Transverse colon (tissue), 4 donors: ENCODE data around the gene SPSB3. TPM values are rescaled to one million over a fixed set of nuclear protein-coding genes. Genes with fewer than 3 reads are reported as not detected.

Experiments used
- DNase-seq: peaks from one replicate; pipeline ENCODE4 v3.0.0-alpha.2; 2019
- H3K27ac ChIP-seq, 4 donors: fragments of 200-600 bp; sonication (generic); 2 replicates each; pipeline ENCODE4 v1.5.1; 2016 to 2018; ENCODE audit warnings: inconsistent platforms in 4 of 4
- H3K27me3 ChIP-seq: fragments of 200-600 bp; sonication (generic); 2 replicates; pipeline ENCODE4 v1.5.1; 2017; ENCODE audit warnings: inconsistent platforms
- H3K36me3 ChIP-seq, 4 donors: fragments of 200-600 bp; sonication (generic); 2 replicates each; pipeline ENCODE4 v1.5.1; 2017 to 2019; ENCODE audit warnings: inconsistent platforms in 4 of 4
- H3K4me1 ChIP-seq, 4 donors: fragments of 200-600 bp; sonication (generic); 2 replicates each; pipeline ENCODE4 v1.5.1; 2017 to 2020; ENCODE audit warnings: inconsistent platforms in 4 of 4
- H3K4me3 ChIP-seq, 4 donors: fragments of 200-600 bp; sonication (generic); 1 replicate in 1 of 4; 2 replicates in 3 of 4; pipeline versions ENCODE4 v1.5.1 to v1.6.1; 2017 to 2019; ENCODE audit warnings: inconsistent platforms in 4 of 4
- H3K9me3 ChIP-seq, 2 donors: fragments of 200-600 bp; sonication (generic); 2 replicates each; pipeline ENCODE4 v1.5.1; 2017 to 2019; ENCODE audit warnings: inconsistent platforms in 2 of 2
- EP300 ChIP-seq: sonication (generic); formaldehyde crosslinking; IDR thresholded peaks from one replicate; pipeline ENCODE4 v1.6.1; 2017; ENCODE audit warnings: antibody characterized with exemption, low read depth
- POLR2A ChIP-seq: fragments of 450-650 bp; IDR thresholded peaks from one replicate; pipeline ENCODE4 v1.6.1; 2016; ENCODE audit warnings: antibody characterized with exemption, mild to moderate bottlenecking, moderate library complexity
- POLR2AphosphoS5 ChIP-seq, 3 donors: sonication (generic); formaldehyde crosslinking; IDR thresholded peaks; one replicate each; pipeline ENCODE4 v1.6.1; 2016; ENCODE audit warnings: antibody characterized with exemption in 3 of 3
- WGBS, 2 donors: methylation state at CpG; one replicate each; pipeline ENCODE4 v1.1.5; 2018; ENCODE audit warnings: low coverage in 1 of 2; 5-methylcytosine and 5-hydroxymethylcytosine counted together
- in situ Hi-C, 4 donors: fragments of 200-750 bp; cut with MboI; loops; one replicate each; pipeline versions ENCODE4 v1.15.0 to v1.15.1; 2017; ENCODE audit warnings: low sequenced_read_pairs in 3 of 4, low pct_ligation_motif_present in 1 of 4, low pct_unique_long_range_greater_than_20kb in 1 of 4
- intact Hi-C: fragments of 100-400 bp; cut with DNase I; formaldehyde crosslinking; loops from one replicate; pipeline ENCODE4 v1.15.1; 2023; ENCODE audit warnings: low total_unique reads
- total RNA-seq, 4 donors: library from RNA; depleted of rRNA; stranded (reverse); fragments of >200 nt; gene quantifications; one replicate each; pipeline ENCODE4 v1.1.0, GENCODE V29; 2016
- TF ChIP-seq, protein P1 (sequence below), 5 experiments: fragments of 200-600 bp in 3 of 5; fragments of 450-650 bp in 2 of 5; sonication (generic) in 3 of 5; IDR thresholded peaks; 1 replicate in 2 of 5; 2 replicates in 3 of 5; pipeline ENCODE4 v1.5.1; 2016 to 2017; ENCODE audit warnings: antibody characterized with exemption in 5 of 5, inconsistent platforms in 3 of 5, mild to moderate bottlenecking in 2 of 5, moderate library complexity in 1 of 5

Gene SPSB3
- total RNA-seq, 4 donors from 2014 or later: 101 to 289 (median 125) TPM

- no peak for DNase-seq
- peaks cover 0 to 23% (median 12%) of the 10 kb centered on the region in 4 donors for H3K36me3 ChIP-seq
- TF ChIP-seq EP300 (no peak), POLR2A (no peak), POLR2AphosphoS5 (IDR thresholded peaks at IDR 0.05) (no peak)
- TF ChIP-seq, protein P1, sequence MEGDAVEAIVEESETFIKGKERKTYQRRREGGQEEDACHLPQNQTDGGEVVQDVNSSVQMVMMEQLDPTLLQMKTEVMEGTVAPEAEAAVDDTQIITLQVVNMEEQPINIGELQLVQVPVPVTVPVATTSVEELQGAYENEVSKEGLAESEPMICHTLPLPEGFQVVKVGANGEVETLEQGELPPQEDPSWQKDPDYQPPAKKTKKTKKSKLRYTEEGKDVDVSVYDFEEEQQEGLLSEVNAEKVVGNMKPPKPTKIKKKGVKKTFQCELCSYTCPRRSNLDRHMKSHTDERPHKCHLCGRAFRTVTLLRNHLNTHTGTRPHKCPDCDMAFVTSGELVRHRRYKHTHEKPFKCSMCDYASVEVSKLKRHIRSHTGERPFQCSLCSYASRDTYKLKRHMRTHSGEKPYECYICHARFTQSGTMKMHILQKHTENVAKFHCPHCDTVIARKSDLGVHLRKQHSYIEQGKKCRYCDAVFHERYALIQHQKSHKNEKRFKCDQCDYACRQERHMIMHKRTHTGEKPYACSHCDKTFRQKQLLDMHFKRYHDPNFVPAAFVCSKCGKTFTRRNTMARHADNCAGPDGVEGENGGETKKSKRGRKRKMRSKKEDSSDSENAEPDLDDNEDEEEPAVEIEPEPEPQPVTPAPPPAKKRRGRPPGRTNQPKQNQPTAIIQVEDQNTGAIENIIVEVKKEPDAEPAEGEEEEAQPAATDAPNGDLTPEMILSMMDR (IDR thresholded peaks at IDR 0.05): no peak
- no peaks in the 10 kb centered on the region for H3K27me3 ChIP-seq
- in situ Hi-C loops (no loop called here), intact Hi-C loops (no loop called here)
- no peak overlapping the region for H3K27ac ChIP-seq
- 96% methylated on average over 16 of the region's 16 CpGs; no CpG with 5 or more reads in 1 of the 2 donors for WGBS, 2 donors
- no peak overlapping the region for H3K4me3 ChIP-seq
- H3K4me1 ChIP-seq: peaks cover 0 to 4% (median 2%) of the 10 kb centered on the region in 4 donors
- H3K9me3 ChIP-seq: no peaks in the 10 kb centered on the region
These were observed 30.4 kb downstream of the SPSB3 start for GRCh38 chr16:1751946-1752345.

DNA sequence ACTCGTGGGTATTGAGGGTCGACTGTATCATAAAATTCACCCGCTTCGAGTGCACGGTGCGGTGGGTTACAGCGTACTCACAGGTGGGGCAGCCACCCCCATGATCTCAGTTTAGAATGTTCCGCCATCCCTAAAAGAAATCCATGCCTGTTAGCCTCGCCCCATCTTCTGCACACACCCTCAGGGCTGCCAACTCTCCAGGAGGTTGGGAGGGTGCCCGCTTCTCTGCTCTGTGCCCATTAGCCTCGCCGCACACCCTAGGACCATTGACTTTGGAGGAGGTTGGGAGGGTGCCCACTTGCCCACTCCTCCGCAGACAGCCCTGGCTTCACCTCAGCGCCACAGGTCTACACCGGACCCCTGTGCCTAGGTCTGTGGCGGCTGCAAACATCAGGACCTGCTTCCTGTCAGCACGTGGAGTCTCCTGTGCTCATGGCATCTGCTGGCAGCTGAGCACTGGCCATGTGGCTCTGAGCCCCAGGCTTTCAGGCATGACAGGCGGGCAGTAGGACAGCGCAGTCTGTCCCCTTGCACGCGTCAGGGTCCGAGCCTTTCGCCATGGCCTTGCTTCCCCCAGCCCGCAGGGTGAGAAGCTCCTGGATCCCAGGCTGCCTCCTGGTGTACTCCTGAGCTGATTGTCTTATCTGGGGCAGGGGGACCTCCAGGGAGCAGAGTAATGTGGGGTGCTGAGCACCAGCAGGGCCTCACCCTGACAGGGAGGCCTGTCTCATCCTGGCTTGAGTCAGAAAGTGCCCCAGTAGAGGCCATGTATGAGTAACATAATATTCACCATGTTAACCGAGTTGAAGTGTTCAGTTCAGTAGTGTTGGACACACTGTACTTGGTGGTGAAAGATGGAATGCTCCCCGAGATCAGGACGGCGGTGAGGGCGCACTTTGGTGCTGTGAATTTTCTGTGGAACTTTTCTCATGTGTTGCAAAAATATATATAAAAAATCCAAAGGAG lies 32.9 kb downstream of the SPSB3 start:
- no peak overlapping the region for H3K4me3 ChIP-seq
- peaks cover 0 to 24% (median 12%) of the 10 kb centered on the region in 4 donors for H3K36me3 ChIP-seq
- in situ Hi-C loops: no loop called here
- TF ChIP-seq, protein P1 (IDR thresholded peaks at IDR 0.05): no peak
- no peak for TF ChIP-seq POLR2AphosphoS5 (IDR thresholded peaks at IDR 0.05)
- 95 to 100% methylated on average over 6 to 29 of the region's 29 CpGs for WGBS, 2 donors
- no peak overlapping the region for H3K27ac ChIP-seq
- H3K4me1 ChIP-seq: no peaks in the 10 kb centered on the region
- no peaks in the 10 kb centered on the region for H3K27me3 ChIP-seq
- no peak for DNase-seq
- intact Hi-C loops: no loop called here
- H3K9me3 ChIP-seq: no peaks in the 10 kb centered on the region

DNA sequence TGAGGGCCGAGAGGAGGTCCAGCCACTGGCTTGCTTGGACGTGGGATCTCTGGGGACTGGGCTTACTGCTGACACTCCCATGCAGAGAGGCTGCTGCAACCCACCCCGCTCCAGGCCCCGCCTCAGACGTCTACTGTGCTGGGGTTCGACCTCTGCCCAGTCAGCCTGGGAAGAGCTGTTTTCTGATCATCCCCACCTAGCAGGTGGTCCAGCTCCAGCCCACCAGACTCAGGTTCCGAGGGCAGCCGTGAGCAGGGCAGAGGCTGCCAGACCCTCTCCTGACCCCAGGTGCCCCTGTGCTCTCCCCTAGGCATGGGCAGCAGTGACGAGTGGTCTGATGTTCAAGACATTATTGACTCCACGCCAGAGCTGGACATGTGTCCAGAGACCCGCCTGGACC lies 34.4 kb downstream of the SPSB3 start:
- in situ Hi-C loops: no loop called here

GRCh38 chr16:1746693-1747195 lies 35.6 kb downstream of the SPSB3 start:
- Histone ChIP-seq H3K4me3 (no peak overlapping the region), H3K27ac (no peak overlapping the region), H3K36me3 (peaks cover 0 to 27% (median 7%) of the 10 kb centered on the region in 4 donors), H3K4me1 (no peaks in the 10 kb centered on the region), H3K9me3 (no peaks in the 10 kb centered on the region), H3K27me3 (no peaks in the 10 kb centered on the region)
- in situ Hi-C loops: no loop called here
- TF ChIP-seq EP300: no peak
- TF ChIP-seq POLR2AphosphoS5 (IDR thresholded peaks at IDR 0.05): no peak
- TF ChIP-seq, protein P1 (IDR thresholded peaks at IDR 0.05): no peak
- no peak for TF ChIP-seq POLR2A
- intact Hi-C loops: no loop called here
- 95% methylated on average over 26 of the region's 31 CpGs; no CpG with 5 or more reads in 1 of the 2 donors for WGBS, 2 donors
- no peak for DNase-seq

More for the DNA sequence above, 34.4 kb downstream of the SPSB3 start:
- WGBS, 2 donors: 97% methylated on average over 7 of the region's 11 CpGs; no CpG with 5 or more reads in 1 of the 2 donors
- H3K4me3 ChIP-seq: no peak overlapping the region
- no peak for DNase-seq
- TF ChIP-seq EP300: no peak
- no peak for TF ChIP-seq POLR2A
- TF ChIP-seq POLR2AphosphoS5 (IDR thresholded peaks at IDR 0.05): no peak
- TF ChIP-seq, protein P1 (IDR thresholded peaks at IDR 0.05): no peak
- H3K9me3 ChIP-seq: no peaks in the 10 kb centered on the region
- H3K27ac ChIP-seq: no peak overlapping the region
- H3K36me3 ChIP-seq: peaks cover 0 to 30% (median 13%) of the 10 kb centered on the region in 4 donors
- H3K27me3 ChIP-seq: no peaks in the 10 kb centered on the region
- intact Hi-C loops: no loop called here
- H3K4me1 ChIP-seq: no peaks in the 10 kb centered on the region
